Uterus (tissue), 2 donors: ENCODE measurements around the gene CCL17.

Experiments used
- POLR2A ChIP-seq, 2 donors: fragments of 450-650 bp; IDR thresholded peaks; one replicate each; pipeline ENCODE4 v1.6.1; 2016; ENCODE audit warnings: antibody characterized with exemption in 2 of 2, mild to moderate bottlenecking in 1 of 2, moderate library complexity in 1 of 2
- TF ChIP-seq, protein P1 (sequence below), 4 experiments: fragments of 200-600 bp in 2 of 4; fragments of 450-650 bp in 2 of 4; sonication (generic) in 2 of 4; IDR thresholded peaks; one replicate each; pipeline ENCODE4 v1.5.1; 2016 to 2019; ENCODE audit warnings: antibody characterized with exemption in 4 of 4, mild to moderate bottlenecking in 2 of 4, moderate library complexity in 1 of 4

DNA sequence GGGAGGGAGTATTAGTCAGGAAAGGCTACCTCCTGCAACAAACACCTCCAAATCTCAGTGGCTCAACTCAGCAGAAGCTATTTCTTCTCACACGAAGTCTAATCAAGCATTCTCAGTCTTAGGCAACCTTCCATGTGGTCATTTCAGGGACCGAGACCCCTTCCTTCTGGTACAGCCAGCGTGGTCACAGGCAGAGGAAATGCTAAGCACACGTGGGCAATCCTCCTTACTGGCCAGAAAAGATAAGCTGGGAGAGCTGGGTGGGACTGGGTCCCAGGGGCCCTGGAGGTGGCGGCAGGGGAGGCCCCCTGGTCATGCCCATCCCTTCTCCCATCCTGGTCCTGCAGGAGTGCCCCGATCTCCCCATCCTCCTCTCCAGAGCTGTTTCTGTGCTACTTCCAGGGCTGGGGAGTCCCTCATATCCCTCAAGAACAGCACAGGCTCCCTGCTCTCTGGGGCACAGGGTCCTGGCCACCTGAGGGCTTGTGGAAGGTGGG lies 38.0 kb upstream of the CCL17 start:
- TF ChIP-seq POLR2A (IDR thresholded peaks at IDR 0.05): no peak
- TF ChIP-seq, protein P1, sequence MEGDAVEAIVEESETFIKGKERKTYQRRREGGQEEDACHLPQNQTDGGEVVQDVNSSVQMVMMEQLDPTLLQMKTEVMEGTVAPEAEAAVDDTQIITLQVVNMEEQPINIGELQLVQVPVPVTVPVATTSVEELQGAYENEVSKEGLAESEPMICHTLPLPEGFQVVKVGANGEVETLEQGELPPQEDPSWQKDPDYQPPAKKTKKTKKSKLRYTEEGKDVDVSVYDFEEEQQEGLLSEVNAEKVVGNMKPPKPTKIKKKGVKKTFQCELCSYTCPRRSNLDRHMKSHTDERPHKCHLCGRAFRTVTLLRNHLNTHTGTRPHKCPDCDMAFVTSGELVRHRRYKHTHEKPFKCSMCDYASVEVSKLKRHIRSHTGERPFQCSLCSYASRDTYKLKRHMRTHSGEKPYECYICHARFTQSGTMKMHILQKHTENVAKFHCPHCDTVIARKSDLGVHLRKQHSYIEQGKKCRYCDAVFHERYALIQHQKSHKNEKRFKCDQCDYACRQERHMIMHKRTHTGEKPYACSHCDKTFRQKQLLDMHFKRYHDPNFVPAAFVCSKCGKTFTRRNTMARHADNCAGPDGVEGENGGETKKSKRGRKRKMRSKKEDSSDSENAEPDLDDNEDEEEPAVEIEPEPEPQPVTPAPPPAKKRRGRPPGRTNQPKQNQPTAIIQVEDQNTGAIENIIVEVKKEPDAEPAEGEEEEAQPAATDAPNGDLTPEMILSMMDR (IDR thresholded peaks at IDR 0.05): no peak
